ENCODE data around the gene COL8A1.
"Not testable (repeated sequence)": the region's sequence is repeated elsewhere in the genome, so short reads cannot be mapped to it uniquely, and the experiment has no call there.

DNA sequence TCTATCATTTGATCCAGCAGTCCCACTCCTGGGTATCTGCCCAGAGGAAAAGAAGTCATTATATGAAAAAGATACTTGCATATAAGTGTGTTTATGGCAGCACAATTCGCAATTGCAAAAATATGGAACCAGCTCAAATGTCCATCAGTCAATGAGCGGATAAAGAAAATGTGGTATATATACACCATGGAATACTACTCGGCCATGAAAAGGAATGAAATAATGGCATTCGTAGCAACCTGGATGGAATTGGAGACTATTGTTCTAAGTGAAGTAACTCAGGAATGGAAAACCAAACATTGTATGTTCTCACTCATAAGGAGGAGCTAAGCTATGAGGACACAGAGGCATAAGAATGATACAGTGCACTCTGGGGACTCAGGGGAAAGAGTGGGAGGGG lies 203.6 kb downstream of the COL8A1 start:
- TF ChIP-seq POLR2A (IDR thresholded peaks at IDR 0.05) = not testable (repeated sequence)
- TF ChIP-seq, protein P1, sequence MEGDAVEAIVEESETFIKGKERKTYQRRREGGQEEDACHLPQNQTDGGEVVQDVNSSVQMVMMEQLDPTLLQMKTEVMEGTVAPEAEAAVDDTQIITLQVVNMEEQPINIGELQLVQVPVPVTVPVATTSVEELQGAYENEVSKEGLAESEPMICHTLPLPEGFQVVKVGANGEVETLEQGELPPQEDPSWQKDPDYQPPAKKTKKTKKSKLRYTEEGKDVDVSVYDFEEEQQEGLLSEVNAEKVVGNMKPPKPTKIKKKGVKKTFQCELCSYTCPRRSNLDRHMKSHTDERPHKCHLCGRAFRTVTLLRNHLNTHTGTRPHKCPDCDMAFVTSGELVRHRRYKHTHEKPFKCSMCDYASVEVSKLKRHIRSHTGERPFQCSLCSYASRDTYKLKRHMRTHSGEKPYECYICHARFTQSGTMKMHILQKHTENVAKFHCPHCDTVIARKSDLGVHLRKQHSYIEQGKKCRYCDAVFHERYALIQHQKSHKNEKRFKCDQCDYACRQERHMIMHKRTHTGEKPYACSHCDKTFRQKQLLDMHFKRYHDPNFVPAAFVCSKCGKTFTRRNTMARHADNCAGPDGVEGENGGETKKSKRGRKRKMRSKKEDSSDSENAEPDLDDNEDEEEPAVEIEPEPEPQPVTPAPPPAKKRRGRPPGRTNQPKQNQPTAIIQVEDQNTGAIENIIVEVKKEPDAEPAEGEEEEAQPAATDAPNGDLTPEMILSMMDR (IDR thresholded peaks at IDR 0.05 in 4 of 5, conservative IDR thresholded peaks at IDR 0.05 in 1 of 5) = not testable (repeated sequence)

All from gastrocnemius medialis (tissue), 4 donors.